GM23338 (cell line): ENCODE results near the gene TBC1D7. TPM values are rescaled to one million over a fixed set of nuclear protein-coding genes. Genes with fewer than 3 reads are reported as not detected.

Experiments used
- ATAC-seq: fragments of 200-7000 bp; cut with Tn5 transposase; 3 replicates; pipeline ENCODE4 v1.9.1; 2020
- DNase-seq: peaks from one replicate; pipeline ENCODE4 v3.0.0-alpha.2; 2015; ENCODE audit warnings: low spot score
- H2AFZ ChIP-seq: fragments of 200-600 bp; sonication (generic); 2 replicates; pipeline ENCODE4 v1.8.0; 2016; ENCODE audit warnings: antibody characterized with exemption, mild to moderate bottlenecking, moderate library complexity
- H3F3A ChIP-seq: fragments of 200-600 bp; sonication (generic); replicated peaks from 2 replicates; pipeline ENCODE4 v1.8.0; 2017; ENCODE audit warnings: antibody characterized with exemption, mixed run types, low read depth
- H3K27ac ChIP-seq: fragments of 200-600 bp; sonication (generic); 2 replicates; pipeline ENCODE4 v1.6.1; 2016; ENCODE audit warnings: low read depth
- H3K27me3 ChIP-seq: fragments of 200-600 bp; sonication (generic); 2 replicates; pipeline ENCODE4 v1.8.0; 2016; ENCODE audit warnings: mild to moderate bottlenecking, mixed run types, moderate library complexity; ENCODE audit not compliant: insufficient read depth
- H3K36me3 ChIP-seq: fragments of 200-600 bp; sonication (generic); 2 replicates; pipeline ENCODE4 v1.8.0; 2016; ENCODE audit warnings: mild to moderate bottlenecking; ENCODE audit not compliant: insufficient read depth
- H3K4me1 ChIP-seq: fragments of 200-600 bp; sonication (generic); 2 replicates; pipeline ENCODE4 v1.8.0; 2016; ENCODE audit warnings: mild to moderate bottlenecking, moderate library complexity; ENCODE audit not compliant: insufficient read depth
- H3K4me2 ChIP-seq: fragments of 200-600 bp; sonication (generic); 2 replicates; pipeline ENCODE4 v1.7.1; 2017; ENCODE audit warnings: mixed run types
- H3K4me3 ChIP-seq: fragments of 200-600 bp; sonication (generic); 2 replicates; pipeline ENCODE4 v1.6.1; 2016; ENCODE audit warnings: mixed run types
- H3K79me2 ChIP-seq: fragments of 200-600 bp; sonication (generic); replicated peaks from 2 replicates; pipeline ENCODE4 v1.8.0; 2017; ENCODE audit warnings: mild to moderate bottlenecking; ENCODE audit not compliant: insufficient read depth
- H3K9me2 ChIP-seq: fragments of 200-600 bp; sonication (generic); 2 replicates; pipeline ENCODE4 v1.8.0; 2017; ENCODE audit not compliant: insufficient read depth
- H4K20me1 ChIP-seq: fragments of 200-600 bp; sonication (generic); replicated peaks from 2 replicates; pipeline ENCODE4 v1.8.0; 2017; ENCODE audit warnings: mild to moderate bottlenecking; ENCODE audit not compliant: insufficient read depth
- H3K27ac Mint-ChIP-seq: 2 replicates; pipeline ENCODE4 v1.8.0; 2020; ENCODE audit warnings: inconsistent platforms, mild to moderate bottlenecking, moderate library complexity, mixed read lengths
- H3K27me3 Mint-ChIP-seq: 3 replicates; pipeline ENCODE4 v1.8.0; 2022; ENCODE audit warnings: low read depth, mild to moderate bottlenecking, moderate library complexity, mixed read lengths, inconsistent platforms; ENCODE audit not compliant: insufficient read depth, poor library complexity
- H3K36me3 Mint-ChIP-seq: 3 replicates; pipeline ENCODE4 v1.8.0; 2021; ENCODE audit warnings: low read depth, mild to moderate bottlenecking, inconsistent platforms, moderate library complexity, mixed read lengths
- H3K4me1 Mint-ChIP-seq: 3 replicates; pipeline ENCODE4 v1.8.0; 2020; ENCODE audit warnings: mild to moderate bottlenecking, inconsistent platforms, mixed read lengths
- H3K4me3 Mint-ChIP-seq: 3 replicates; pipeline ENCODE4 v1.8.0; 2021; ENCODE audit warnings: moderate library complexity, mild to moderate bottlenecking, inconsistent platforms, mixed read lengths
- H3K9me3 Mint-ChIP-seq: 3 replicates; pipeline ENCODE4 v1.8.0; 2020; ENCODE audit warnings: moderate library complexity, mild to moderate bottlenecking, inconsistent platforms, mixed read lengths
- CTCF ChIP-seq, 2 experiments: fragments of 200-600 bp in 1 of 2; sonication (generic) in 1 of 2; conservative IDR thresholded peaks; 2 replicates each; pipeline versions ENCODE4 v1.5.1 to v1.6.1; 2016 to 2017; ENCODE audit warnings: antibody characterized with exemption in 2 of 2, low read depth in 2 of 2, mild to moderate bottlenecking in 2 of 2, moderate library complexity in 1 of 2
- JUNB ChIP-seq: IDR thresholded peaks from one replicate; pipeline ENCODE4 v1.6.1; 2016; ENCODE audit warnings: antibody characterized with exemption; ENCODE audit not compliant: unreplicated experiment
- POLR2AphosphoS5 ChIP-seq: IDR thresholded peaks from 2 replicates; pipeline ENCODE4 v1.6.1; 2016; ENCODE audit warnings: antibody characterized with exemption, low read depth
- ZNF114 ChIP-seq: fragments of 250-450 bp; sonication (Bioruptor Pico); IDR thresholded peaks from 2 replicates; pipeline ENCODE4 v1.5.0; 2020; ENCODE audit warnings: mild to moderate bottlenecking, moderate library complexity
- ZNF462 ChIP-seq: fragments of 250-450 bp; sonication (Bioruptor Pico); IDR thresholded peaks from 2 replicates; pipeline ENCODE4 v1.5.0; 2020; ENCODE audit warnings: mild to moderate bottlenecking, moderate library complexity
- polyA plus RNA-seq: library from polyadenylated mRNA; unstranded; fragments of >200 nt; fragmentation: Nextera tagmentation; extraction: Ambion mirVana; gene quantifications from 2 replicates; pipeline ENCODE4 v1.2.1, GENCODE V29; 2016
- total RNA-seq: library from RNA; depleted of rRNA; stranded (reverse); fragments of >200 nt; shearing (Covaris generic); gene quantifications from 2 replicates; pipeline ENCODE4 v1.2.3, GENCODE V29; 2014
- TF ChIP-seq, protein P1 (sequence below): IDR thresholded peaks from one replicate; pipeline ENCODE4 v1.6.1; 2018; ENCODE audit warnings: antibody characterized with exemption; ENCODE audit not compliant: unreplicated experiment

TBC1D7 gene
- total and polyA plus RNA-seq, 2 experiments from 2014 or later: 62.0 to 70.4 TPM

- TF ChIP-seq ZNF462 (CRISPR knock-in tag): no peak
- TF ChIP-seq POLR2AphosphoS5: no peak
- TF ChIP-seq, protein P1, sequence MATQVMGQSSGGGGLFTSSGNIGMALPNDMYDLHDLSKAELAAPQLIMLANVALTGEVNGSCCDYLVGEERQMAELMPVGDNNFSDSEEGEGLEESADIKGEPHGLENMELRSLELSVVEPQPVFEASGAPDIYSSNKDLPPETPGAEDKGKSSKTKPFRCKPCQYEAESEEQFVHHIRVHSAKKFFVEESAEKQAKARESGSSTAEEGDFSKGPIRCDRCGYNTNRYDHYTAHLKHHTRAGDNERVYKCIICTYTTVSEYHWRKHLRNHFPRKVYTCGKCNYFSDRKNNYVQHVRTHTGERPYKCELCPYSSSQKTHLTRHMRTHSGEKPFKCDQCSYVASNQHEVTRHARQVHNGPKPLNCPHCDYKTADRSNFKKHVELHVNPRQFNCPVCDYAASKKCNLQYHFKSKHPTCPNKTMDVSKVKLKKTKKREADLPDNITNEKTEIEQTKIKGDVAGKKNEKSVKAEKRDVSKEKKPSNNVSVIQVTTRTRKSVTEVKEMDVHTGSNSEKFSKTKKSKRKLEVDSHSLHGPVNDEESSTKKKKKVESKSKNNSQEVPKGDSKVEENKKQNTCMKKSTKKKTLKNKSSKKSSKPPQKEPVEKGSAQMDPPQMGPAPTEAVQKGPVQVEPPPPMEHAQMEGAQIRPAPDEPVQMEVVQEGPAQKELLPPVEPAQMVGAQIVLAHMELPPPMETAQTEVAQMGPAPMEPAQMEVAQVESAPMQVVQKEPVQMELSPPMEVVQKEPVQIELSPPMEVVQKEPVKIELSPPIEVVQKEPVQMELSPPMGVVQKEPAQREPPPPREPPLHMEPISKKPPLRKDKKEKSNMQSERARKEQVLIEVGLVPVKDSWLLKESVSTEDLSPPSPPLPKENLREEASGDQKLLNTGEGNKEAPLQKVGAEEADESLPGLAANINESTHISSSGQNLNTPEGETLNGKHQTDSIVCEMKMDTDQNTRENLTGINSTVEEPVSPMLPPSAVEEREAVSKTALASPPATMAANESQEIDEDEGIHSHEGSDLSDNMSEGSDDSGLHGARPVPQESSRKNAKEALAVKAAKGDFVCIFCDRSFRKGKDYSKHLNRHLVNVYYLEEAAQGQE: no peak
- TF ChIP-seq ZNF114 (CRISPR knock-in tag): no peak
These were observed 43.2 kb upstream of the TBC1D7 start (continued) for GRCh38 chr6:13371421-13372072.

DNA sequence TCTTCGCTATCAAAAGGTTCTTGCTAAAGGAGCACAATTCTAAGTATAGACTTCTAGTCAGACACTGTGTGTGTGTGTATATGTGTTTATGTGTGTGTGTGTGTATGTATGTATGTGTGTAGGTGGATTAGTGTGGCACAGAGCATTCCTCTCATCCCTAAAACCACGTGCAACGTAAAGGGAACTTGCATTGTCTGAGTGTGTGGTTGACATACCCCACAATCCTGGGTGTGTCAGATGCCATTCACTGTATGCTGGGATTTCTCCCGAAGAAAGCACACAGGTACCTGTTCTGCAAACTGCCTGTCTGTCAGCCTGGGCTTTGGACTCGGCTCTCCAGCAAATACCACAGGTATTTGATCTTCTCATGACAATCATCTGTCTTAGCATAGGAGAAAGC lies 42.3 kb upstream of the TBC1D7 start:
- H3K9me2 ChIP-seq: no peaks in the 10 kb centered on the region
- H3K4me3 ChIP-seq: no peak overlapping the region
- H3K4me1 ChIP-seq: peaks cover 10% of the 10 kb centered on the region
- DNase-seq (no peak), ATAC-seq (no peak)
- H3K27ac Mint-ChIP-seq: no peak overlapping the region
- H4K20me1 ChIP-seq: no peaks in the 10 kb centered on the region
- no peaks in the 10 kb centered on the region; the same call in 1 of the 2 replicates for H3K36me3 ChIP-seq
- no peaks in the 10 kb centered on the region for H3K36me3 Mint-ChIP-seq
- H3K9me3 Mint-ChIP-seq: no peaks in the 10 kb centered on the region
- peaks cover 7% of the 10 kb centered on the region for H3K27me3 Mint-ChIP-seq
- H3K27me3 ChIP-seq: no peaks in the 10 kb centered on the region
- H3K4me3 Mint-ChIP-seq: no peak overlapping the region
- no peak overlapping the region for H2AFZ ChIP-seq
- no peaks in the 10 kb centered on the region for H3F3A ChIP-seq
- H3K27ac ChIP-seq: no peak overlapping the region
- peaks cover 24% of the 10 kb centered on the region for H3K4me1 Mint-ChIP-seq
- H3K79me2 ChIP-seq: no peaks in the 10 kb centered on the region
- no peak overlapping the region for H3K4me2 ChIP-seq
- TF ChIP-seq JUNB (no peak), CTCF (conservative IDR thresholded peaks at IDR 0.05; ENCODE audit: low read depth in 2 of 2) (no peak)
